Peyer's patch (tissue), 4 donors: ENCODE results near the gene LAMB3.

ENCODE experiments used
- POLR2A ChIP-seq, 2 donors: fragments of 450-650 bp; IDR thresholded peaks; one replicate each; pipeline ENCODE4 v1.5.1; 2017; ENCODE audit warnings: antibody characterized with exemption in 2 of 2, mild to moderate bottlenecking in 2 of 2, moderate library complexity in 2 of 2
- TF ChIP-seq, protein P1 (sequence below), 6 experiments: fragments of 450-650 bp in 4 of 6; fragments of 200-600 bp in 2 of 6; sonication (generic) in 1 of 6; IDR thresholded peaks; one replicate each; pipeline ENCODE4 v1.5.1; 2017 to 2019; ENCODE audit warnings: antibody characterized with exemption in 6 of 6, mild to moderate bottlenecking in 3 of 6, moderate library complexity in 1 of 6

GRCh38 chr1:209627732-209628196, 24.5 kb downstream of the LAMB3 start:
- TF ChIP-seq, protein P1, sequence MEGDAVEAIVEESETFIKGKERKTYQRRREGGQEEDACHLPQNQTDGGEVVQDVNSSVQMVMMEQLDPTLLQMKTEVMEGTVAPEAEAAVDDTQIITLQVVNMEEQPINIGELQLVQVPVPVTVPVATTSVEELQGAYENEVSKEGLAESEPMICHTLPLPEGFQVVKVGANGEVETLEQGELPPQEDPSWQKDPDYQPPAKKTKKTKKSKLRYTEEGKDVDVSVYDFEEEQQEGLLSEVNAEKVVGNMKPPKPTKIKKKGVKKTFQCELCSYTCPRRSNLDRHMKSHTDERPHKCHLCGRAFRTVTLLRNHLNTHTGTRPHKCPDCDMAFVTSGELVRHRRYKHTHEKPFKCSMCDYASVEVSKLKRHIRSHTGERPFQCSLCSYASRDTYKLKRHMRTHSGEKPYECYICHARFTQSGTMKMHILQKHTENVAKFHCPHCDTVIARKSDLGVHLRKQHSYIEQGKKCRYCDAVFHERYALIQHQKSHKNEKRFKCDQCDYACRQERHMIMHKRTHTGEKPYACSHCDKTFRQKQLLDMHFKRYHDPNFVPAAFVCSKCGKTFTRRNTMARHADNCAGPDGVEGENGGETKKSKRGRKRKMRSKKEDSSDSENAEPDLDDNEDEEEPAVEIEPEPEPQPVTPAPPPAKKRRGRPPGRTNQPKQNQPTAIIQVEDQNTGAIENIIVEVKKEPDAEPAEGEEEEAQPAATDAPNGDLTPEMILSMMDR (IDR thresholded peaks at IDR 0.05), result peak; percentile 53 to 94 (median 81)
- no peak for TF ChIP-seq POLR2A (IDR thresholded peaks at IDR 0.05)
